Activated T-helper 1 cell treated with anti-CD3 and anti-CD28 coated beads, Interleukin-12 subunit alpha, Interleukin-12 subunit beta, Interleukin-2, Interleukin-4 antibody, amounts not matched to agents 30 ng/mL and 10 ng/mL and 1 ng/mL, durations not matched to agents 14 hours and 24 hours and 36 hours (primary cell): ENCODE data around the gene WNK2. TPM values are rescaled to one million over a fixed set of nuclear protein-coding genes. Genes with fewer than 3 reads are reported as not detected.
"Not testable (repeated sequence)": the region's sequence is repeated elsewhere in the genome, so short reads cannot be mapped to it uniquely, and the experiment has no call there.

Experiments used
- DNase-seq: peaks from one replicate; pipeline ENCODE4 v3.0.0; 2021; ENCODE audit warnings: low spot score
- H3K27ac Mint-ChIP-seq: one replicate; pipeline ENCODE4 v1.8.0; 2021; ENCODE audit warnings: mild to moderate bottlenecking, mixed read lengths
- H3K27me3 Mint-ChIP-seq: one replicate; pipeline ENCODE4 v1.8.0; 2022; ENCODE audit warnings: mild to moderate bottlenecking, moderate library complexity, mixed read lengths; ENCODE audit not compliant: insufficient read depth
- H3K36me3 Mint-ChIP-seq: one replicate; pipeline ENCODE4 v1.8.0; 2021; ENCODE audit warnings: low read depth, mixed read lengths
- H3K4me1 Mint-ChIP-seq: one replicate; pipeline ENCODE4 v1.8.0; 2021; ENCODE audit warnings: low read depth, mixed read lengths
- H3K4me3 Mint-ChIP-seq: one replicate; pipeline ENCODE4 v1.8.0; 2021; ENCODE audit warnings: mild to moderate bottlenecking, moderate library complexity, mixed read lengths
- H3K9me3 Mint-ChIP-seq: one replicate; pipeline ENCODE4 v1.8.0; 2021; ENCODE audit warnings: mixed read lengths
- intact Hi-C: fragments of 100-400 bp; cut with micrococcal nuclease; formaldehyde crosslinking; loops from one replicate; pipeline ENCODE4 v1.15.1; 2024
- total RNA-seq: library from RNA; stranded (reverse); gene quantifications from 2 replicates; pipeline ENCODE4 v1.2.3, GENCODE V29; 2022

Gene WNK2
- 2.2 and 3.0 TPM in 2 replicates for total RNA-seq

- Mint-ChIP-seq H3K27ac (no peak within 1 kb of the TSS), H3K4me3 (peak within 1 kb of the TSS; percentile 75), H3K36me3 (no peaks in the 10 kb centered on the region), H3K27me3 (peaks cover 61% of the 10 kb centered on the region), H3K9me3 (no peaks in the 10 kb centered on the region), H3K4me1 (no peaks in the 10 kb centered on the region)
- intact Hi-C loops, result loop anchor here (2.0 kb wide), 2 partner anchors 23 to 49 kb away; partner anchors contain the start of gene NINJ1
- peak; percentile 36 for DNase-seq
Measured at GRCh38 chr9:93183663-93184431, at the start of gene WNK2. TSS of gene WNK2 (plus strand) at chr9:93184139. CDS start at chr9:93184930, 791 bp downstream.

GRCh38 chr9:93134740-93135444 lies 49.0 kb upstream of the WNK2 start:
- DNase-seq, result no peak

GRCh38 chr9:93136011-93136440 lies 47.9 kb upstream of the WNK2 start:
- peak overlapping the region; percentile 18 for H3K27ac Mint-ChIP-seq
- peaks cover 4% of the 10 kb centered on the region for H3K9me3 Mint-ChIP-seq
- peaks cover 2% of the 10 kb centered on the region for H3K27me3 Mint-ChIP-seq
- H3K4me3 Mint-ChIP-seq, result peak overlapping the region; percentile 22
- peaks cover 15% of the 10 kb centered on the region for H3K36me3 Mint-ChIP-seq
- no peak for DNase-seq
- intact Hi-C loops, result loop anchor here (10.0 kb wide), 1 partner anchor 371 kb away; the partner anchor contains the start of gene BICD2
- peaks cover 48% of the 10 kb centered on the region for H3K4me1 Mint-ChIP-seq

More at GRCh38 chr9:93134740-93135444, 49.0 kb upstream of the WNK2 start:
- intact Hi-C loops, result loop anchor here (1.0 to 10.0 kb wide), 8 partner anchors 14 to 370 kb away; partner anchors contain the start of genes BICD2, FAM120AOS and WNK2
- peak overlapping the region; percentile 87 for H3K4me3 Mint-ChIP-seq
- peaks cover 2% of the 10 kb centered on the region for H3K27me3 Mint-ChIP-seq
- peaks cover 4% of the 10 kb centered on the region for H3K9me3 Mint-ChIP-seq
- H3K27ac Mint-ChIP-seq, result peak overlapping the region; percentile 96
- H3K36me3 Mint-ChIP-seq, result peaks cover 19% of the 10 kb centered on the region
- peaks cover 57% of the 10 kb centered on the region for H3K4me1 Mint-ChIP-seq

GRCh38 chr9:93137362-93137761 lies 46.6 kb upstream of the WNK2 start:
- intact Hi-C loops, result loop anchor here (10.0 kb wide), 1 partner anchor 373 kb away; the partner anchor contains the start of gene BICD2
- Mint-ChIP-seq H3K9me3 (peaks cover 4% of the 10 kb centered on the region), H3K27ac (peak overlapping the region; percentile 40), H3K27me3 (peaks cover 2% of the 10 kb centered on the region), H3K36me3 (peaks cover 11% of the 10 kb centered on the region), H3K4me1 (peaks cover 34% of the 10 kb centered on the region), H3K4me3 (no peak overlapping the region)
- no peak for DNase-seq

GRCh38 chr9:93138171-93138764 lies 45.7 kb upstream of the WNK2 start:
- H3K36me3 Mint-ChIP-seq, result peaks cover 5% of the 10 kb centered on the region
- H3K27me3 Mint-ChIP-seq, result peaks cover 2% of the 10 kb centered on the region
- DNase-seq, result no peak
- intact Hi-C loops, result loop anchor here (10.0 kb wide), 1 partner anchor 373 kb away; the partner anchor contains the start of gene BICD2
- H3K27ac Mint-ChIP-seq, result no peak overlapping the region
- H3K9me3 Mint-ChIP-seq, result peaks cover 4% of the 10 kb centered on the region
- no peak overlapping the region for H3K4me3 Mint-ChIP-seq
- H3K4me1 Mint-ChIP-seq, result peaks cover 29% of the 10 kb centered on the region

GRCh38 chr9:93139365-93140182 lies 44.4 kb upstream of the WNK2 start:
- intact Hi-C loops, result loop anchor here (10.0 kb wide), 1 partner anchor 375 kb away; the partner anchor contains the start of gene BICD2
- Mint-ChIP-seq H3K36me3 (peaks cover 3% of the 10 kb centered on the region), H3K27ac (no peak overlapping the region), H3K4me3 (no peak overlapping the region), H3K4me1 (peaks cover 34% of the 10 kb centered on the region), H3K9me3 (peaks cover 4% of the 10 kb centered on the region), H3K27me3 (peaks cover 2% of the 10 kb centered on the region)
- no peak for DNase-seq

GRCh38 chr9:93141771-93142483 lies 42.0 kb upstream of the WNK2 start:
- H3K4me1 Mint-ChIP-seq, result peaks cover 38% of the 10 kb centered on the region
- H3K4me3 Mint-ChIP-seq, result no peak overlapping the region
- no peak overlapping the region for H3K27ac Mint-ChIP-seq
- intact Hi-C loops, result no loop called here
- peaks cover 13% of the 10 kb centered on the region for H3K36me3 Mint-ChIP-seq
- H3K9me3 Mint-ChIP-seq, result peaks cover 15% of the 10 kb centered on the region
- DNase-seq, result no peak
- H3K27me3 Mint-ChIP-seq, result no peaks in the 10 kb centered on the region

GRCh38 chr9:93143830-93144530 lies 40.0 kb upstream of the WNK2 start:
- Mint-ChIP-seq H3K9me3 (peaks cover 28% of the 10 kb centered on the region), H3K4me3 (no peak overlapping the region), H3K27me3 (no peaks in the 10 kb centered on the region), H3K36me3 (peaks cover 19% of the 10 kb centered on the region), H3K4me1 (peaks cover 38% of the 10 kb centered on the region), H3K27ac (peak overlapping the region; percentile 93)
- peak; percentile 43 for DNase-seq
- intact Hi-C loops, result no loop called here

- H3K4me3 Mint-ChIP-seq, result peak overlapping the region; percentile 50
- peaks cover 23% of the 10 kb centered on the region for H3K36me3 Mint-ChIP-seq
- peak overlapping the region; percentile 89 for H3K27ac Mint-ChIP-seq
- not testable (repeated sequence) for H3K27me3 Mint-ChIP-seq, DNase-seq
- intact Hi-C loops, result loop anchor here (1.0 to 5.0 kb wide), 3 partner anchors 10 to 84 kb away; partner anchors contain the start of gene CARD19
- peaks cover 31% of the 10 kb centered on the region for H3K9me3 Mint-ChIP-seq
- peaks cover 57% of the 10 kb centered on the region for H3K4me1 Mint-ChIP-seq
Measured at GRCh38 chr9:93146696-93147095, 37.2 kb upstream of the WNK2 start.

GRCh38 chr9:93147632-93148031 lies 36.3 kb upstream of the WNK2 start:
- H3K4me3 Mint-ChIP-seq, result no peak overlapping the region
- intact Hi-C loops, result loop anchor here (5.0 kb wide), 2 partner anchors 50 to 85 kb away; partner anchors contain the start of gene CARD19
- peaks cover 23% of the 10 kb centered on the region for H3K36me3 Mint-ChIP-seq
- peaks cover 54% of the 10 kb centered on the region for H3K4me1 Mint-ChIP-seq
- H3K27me3 Mint-ChIP-seq, result no peaks in the 10 kb centered on the region
- peaks cover 31% of the 10 kb centered on the region for H3K9me3 Mint-ChIP-seq
- peak overlapping the region; percentile 50 for H3K27ac Mint-ChIP-seq
- no peak for DNase-seq

GRCh38 chr9:93148721-93149120 lies 35.2 kb upstream of the WNK2 start:
- Mint-ChIP-seq H3K9me3 (peaks cover 31% of the 10 kb centered on the region), H3K36me3 (peaks cover 23% of the 10 kb centered on the region), H3K4me3 (peak overlapping the region; percentile 50), H3K4me1 (peaks cover 52% of the 10 kb centered on the region), H3K27ac (peak overlapping the region; percentile 81), H3K27me3 (no peaks in the 10 kb centered on the region)
- intact Hi-C loops, result loop anchor here (1.0 to 5.0 kb wide), 3 partner anchors 14 to 86 kb away; partner anchors contain the start of genes CARD19 and NINJ1
- no peak for DNase-seq
